Measurements from ENCODE around the gene ELOVL6. TPM values are rescaled to one million over a fixed set of nuclear protein-coding genes. Genes with fewer than 3 reads are reported as not detected.
"Not testable (repeated sequence)": the region's sequence is repeated elsewhere in the genome, so short reads cannot be mapped to it uniquely, and the experiment has no call there.

Gene ELOVL6, protein sequence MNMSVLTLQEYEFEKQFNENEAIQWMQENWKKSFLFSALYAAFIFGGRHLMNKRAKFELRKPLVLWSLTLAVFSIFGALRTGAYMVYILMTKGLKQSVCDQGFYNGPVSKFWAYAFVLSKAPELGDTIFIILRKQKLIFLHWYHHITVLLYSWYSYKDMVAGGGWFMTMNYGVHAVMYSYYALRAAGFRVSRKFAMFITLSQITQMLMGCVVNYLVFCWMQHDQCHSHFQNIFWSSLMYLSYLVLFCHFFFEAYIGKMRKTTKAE
- total RNA-seq: 10 to 100 TPM; 21.8 to 59.8 (median 50.3) TPM
- long read RNA-seq, donor 1, full-length matches to known transcripts: 12 of 18 reads
- long read RNA-seq, donor 1, partial matches to known transcripts: 0 of 18 reads
- long read RNA-seq, donor 1, other reads (novel, unspliced or antisense): 6 of 18 reads
- long read RNA-seq, donor 2, partial matches to known transcripts: 0 of 25 reads
- long read RNA-seq, donor 2, other reads (novel, unspliced or antisense): 22 of 25 reads

- Histone ChIP-seq H3K4me1 (ENCODE audit: low read depth) (peaks cover 15% of the 10 kb centered on the region), H3K4me3 (peak within 1 kb of the TSS; percentile 89), H3K9me3 (no peaks in the 10 kb centered on the region), H3K36me3 (ENCODE audit: low read depth) (no peaks in the 10 kb centered on the region)
- intact Hi-C loops (cut with DNase I, micrococcal nuclease): no loop called here
- peak; percentile 41 for ATAC-seq
- TF ChIP-seq, protein P1, sequence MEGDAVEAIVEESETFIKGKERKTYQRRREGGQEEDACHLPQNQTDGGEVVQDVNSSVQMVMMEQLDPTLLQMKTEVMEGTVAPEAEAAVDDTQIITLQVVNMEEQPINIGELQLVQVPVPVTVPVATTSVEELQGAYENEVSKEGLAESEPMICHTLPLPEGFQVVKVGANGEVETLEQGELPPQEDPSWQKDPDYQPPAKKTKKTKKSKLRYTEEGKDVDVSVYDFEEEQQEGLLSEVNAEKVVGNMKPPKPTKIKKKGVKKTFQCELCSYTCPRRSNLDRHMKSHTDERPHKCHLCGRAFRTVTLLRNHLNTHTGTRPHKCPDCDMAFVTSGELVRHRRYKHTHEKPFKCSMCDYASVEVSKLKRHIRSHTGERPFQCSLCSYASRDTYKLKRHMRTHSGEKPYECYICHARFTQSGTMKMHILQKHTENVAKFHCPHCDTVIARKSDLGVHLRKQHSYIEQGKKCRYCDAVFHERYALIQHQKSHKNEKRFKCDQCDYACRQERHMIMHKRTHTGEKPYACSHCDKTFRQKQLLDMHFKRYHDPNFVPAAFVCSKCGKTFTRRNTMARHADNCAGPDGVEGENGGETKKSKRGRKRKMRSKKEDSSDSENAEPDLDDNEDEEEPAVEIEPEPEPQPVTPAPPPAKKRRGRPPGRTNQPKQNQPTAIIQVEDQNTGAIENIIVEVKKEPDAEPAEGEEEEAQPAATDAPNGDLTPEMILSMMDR (IDR thresholded peaks at IDR 0.05): no peak
- DNase-seq: peak; percentile 73 to 78 (median 75)
Observed at GRCh38 chr4:110198435-110199416, at the start of gene ELOVL6. TSS of gene ELOVL6 (minus strand) at chr4:110198615. CDS start at chr4:110198335, 280 bp downstream.

DNA sequence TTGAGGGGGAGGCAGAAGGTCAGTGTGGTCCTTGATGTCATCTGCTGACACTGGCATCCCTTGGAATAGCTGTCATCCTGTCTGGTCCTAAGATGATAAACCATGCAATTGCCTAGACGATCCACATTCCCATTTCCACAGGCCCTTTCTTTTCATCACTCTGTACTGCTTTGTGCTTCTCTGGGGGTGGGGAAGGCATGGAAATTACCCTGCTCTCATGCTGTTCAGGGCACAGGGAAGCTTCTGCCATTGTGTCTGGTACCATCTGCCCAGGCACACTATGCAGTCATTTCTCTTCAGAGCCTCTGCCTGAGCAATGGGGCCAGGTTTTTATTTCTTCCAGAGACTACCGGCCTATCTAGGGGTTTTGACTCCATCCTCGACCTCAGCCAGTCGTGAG is 49.7 kb upstream of the ELOVL6 start:
- DNase-seq (no peak), ATAC-seq (no peak)
- Histone ChIP-seq H3K9me3 (no peaks in the 10 kb centered on the region), H3K4me3 (no peak overlapping the region), H3K4me1 (ENCODE audit: low read depth) (no peaks in the 10 kb centered on the region), H3K36me3 (ENCODE audit: low read depth) (no peaks in the 10 kb centered on the region)
- TF ChIP-seq, protein P1 (IDR thresholded peaks at IDR 0.05): no peak
- intact Hi-C loops (cut with DNase I, micrococcal nuclease): no loop called here

DNA sequence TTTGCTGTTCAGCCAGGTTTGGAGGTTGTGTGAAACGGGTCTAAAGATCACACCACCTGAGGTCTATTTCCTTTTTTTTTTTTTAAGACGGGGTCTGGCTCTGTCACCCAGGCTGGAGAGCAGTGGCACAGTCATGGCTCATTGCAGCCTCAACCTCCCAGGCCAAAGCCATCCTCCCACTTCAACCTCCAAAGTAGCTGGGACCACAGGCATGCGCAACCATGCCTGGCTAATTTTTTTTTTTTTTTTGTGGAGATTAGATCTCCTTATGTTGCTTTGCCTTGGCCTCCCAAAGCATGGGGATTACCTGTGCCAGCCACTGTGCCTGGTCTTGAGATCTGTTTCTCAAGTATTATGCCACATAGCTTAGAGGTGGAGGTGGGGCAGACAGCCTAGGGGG is 49.2 kb upstream of the ELOVL6 start:
- ATAC-seq (no peak), DNase-seq (no peak)
- H3K4me1 ChIP-seq (ENCODE audit: low read depth): no peaks in the 10 kb centered on the region
- H3K36me3 ChIP-seq (ENCODE audit: low read depth): no peaks in the 10 kb centered on the region
- TF ChIP-seq, protein P1 (IDR thresholded peaks at IDR 0.05): no peak
- intact Hi-C loops (cut with DNase I, micrococcal nuclease): no loop called here
- H3K9me3 ChIP-seq: no peaks in the 10 kb centered on the region
- H3K4me3 ChIP-seq: no peak overlapping the region

DNA sequence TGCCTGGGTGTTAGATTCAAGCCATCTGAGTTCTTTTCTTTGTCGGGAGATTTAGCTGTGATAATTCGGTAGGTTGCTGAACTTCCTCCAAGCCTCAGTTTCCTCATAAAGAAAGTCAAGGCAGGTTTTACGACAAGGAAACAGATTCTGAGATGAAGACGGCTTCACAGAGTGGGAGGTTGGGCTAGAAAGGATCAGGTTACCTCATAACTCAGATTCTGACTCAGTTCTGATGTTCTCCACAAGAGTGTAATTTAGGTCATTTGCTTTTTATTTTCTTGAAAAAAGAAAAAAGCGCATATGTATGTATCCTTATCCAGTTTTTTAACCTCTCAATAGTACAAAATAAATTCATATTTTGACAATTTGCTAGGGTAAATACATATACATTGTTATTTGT is 47.2 kb upstream of the ELOVL6 start:
- DNase-seq: no peak
- TF ChIP-seq, protein P1 (IDR thresholded peaks at IDR 0.05): no peak
- H3K9me3 ChIP-seq: no peaks in the 10 kb centered on the region
- H3K36me3 ChIP-seq (ENCODE audit: low read depth): no peaks in the 10 kb centered on the region
- H3K4me3 ChIP-seq: no peak overlapping the region
- ATAC-seq: no peak
- no peaks in the 10 kb centered on the region for H3K4me1 ChIP-seq (ENCODE audit: low read depth)
- intact Hi-C loops (cut with DNase I, micrococcal nuclease): no loop called here

GRCh38 chr4:110236324-110236723 is 37.9 kb upstream of the ELOVL6 start:
- no peak overlapping the region for H3K4me3 ChIP-seq
- no peaks in the 10 kb centered on the region for H3K36me3 ChIP-seq (ENCODE audit: low read depth)
- ATAC-seq (no peak), DNase-seq (no peak)
- TF ChIP-seq, protein P1 (IDR thresholded peaks at IDR 0.05): no peak
- no peaks in the 10 kb centered on the region for H3K9me3 ChIP-seq
- intact Hi-C loops (cut with DNase I, micrococcal nuclease): no loop called here
- no peaks in the 10 kb centered on the region for H3K4me1 ChIP-seq (ENCODE audit: low read depth)

- H3K4me1 ChIP-seq (ENCODE audit: low read depth); DNase-seq; intact Hi-C loops (cut with DNase I, micrococcal nuclease); H3K9me3 ChIP-seq; H3K4me3 ChIP-seq; ATAC-seq; H3K36me3 ChIP-seq (ENCODE audit: low read depth): not testable (repeated sequence)
Observed at GRCh38 chr4:110233581-110233980, 35.2 kb upstream of the ELOVL6 start.

All from mucosa of descending colon (tissue), 3 donors.